DND-41 (cell line): ENCODE measurements around the gene HAAO.

Source experiments
- CTCF ChIP-seq: IDR thresholded peaks from 2 replicates; pipeline ENCODE4 v1.5.1; 2012; ENCODE audit warnings: borderline replicate concordance, low read length, moderate library complexity, mild to moderate bottlenecking; ENCODE audit not compliant: poor library complexity, severe bottlenecking; ENCODE audit errors: extremely low read depth
- EZH2 ChIP-seq: IDR thresholded peaks from 3 replicates; pipeline ENCODE4 v1.6.1; 2012; ENCODE audit warnings: borderline replicate concordance, low read depth, mild to moderate bottlenecking, moderate library complexity, low read length, inconsistent platforms; ENCODE audit not compliant: severe bottlenecking

GRCh38 chr2:42721898-42722297, 70.5 kb downstream of the HAAO start:
- TF ChIP-seq CTCF (no peak), EZH2 (no peak)
